B cell (primary cell): ENCODE results near the gene TMEM43. TPM values are rescaled to one million over a fixed set of nuclear protein-coding genes. Genes with fewer than 3 reads are reported as not detected.

Experiments used
- ATAC-seq: fragments of 200-7000 bp; cut with Tn5 transposase; one replicate; pipeline ENCODE4 v1.10.0; 2021; ENCODE audit warnings: low read depth, mild to moderate bottlenecking, moderate number of reproducible peaks, moderate library complexity
- CTCF ChIA-PET: fragments of 350-600 bp; sonication (Branson Sonifier 250); formaldehyde crosslinking; loops from one replicate; lab custom pipeline; 2021; ENCODE audit warnings: antibody characterized with exemption, inconsistent platforms; lab: Charles Lee
- POLR2A ChIA-PET: fragments of 350-600 bp; sonication (Branson Sonifier 250); formaldehyde crosslinking; loops from one replicate; lab custom pipeline; 2021; ENCODE audit warnings: antibody characterized with exemption; lab: Charles Lee
- DNase-seq: peaks from one replicate; pipeline ENCODE4 v3.0.0; 2013
- H2AFZ ChIP-seq: 2 replicates; pipeline ENCODE4 v1.6.1; 2012; ENCODE audit warnings: mild to moderate bottlenecking, low read depth, low read length; ENCODE audit not compliant: insufficient read depth, poor library complexity, severe bottlenecking
- H3K27ac ChIP-seq, 2 donors: 1 replicate in 1 of 2; 2 replicates in 1 of 2; pipeline ENCODE4 v1.5.1; 2012 to 2013; ENCODE audit warnings: low read length in 2 of 2, mild to moderate bottlenecking in 2 of 2, moderate library complexity in 1 of 2
- H3K27me3 ChIP-seq, 4 experiments: fragments of 200-600 bp in 1 of 4; sonication (generic) in 1 of 4; replicated peaks in 1 of 4; 1 replicate in 2 of 4; 2 replicates in 2 of 4; pipeline versions ENCODE4 v1.6.1 to v1.7.0; 2013 to 2016; ENCODE audit warnings: low read length in 3 of 4, mild to moderate bottlenecking in 2 of 4, mixed read lengths in 1 of 4, moderate library complexity in 1 of 4; ENCODE audit not compliant: insufficient read depth in 4 of 4, control insufficient read depth in 3 of 4; ENCODE audit errors: control extremely low read depth in 1 of 4
- H3K36me3 ChIP-seq, 2 experiments: replicated peaks in 1 of 2; 1 replicate in 1 of 2; 2 replicates in 1 of 2; pipeline versions ENCODE4 v1.6.1 to v1.7.1; 2013; ENCODE audit warnings: low read length in 1 of 2; ENCODE audit not compliant: insufficient read depth in 2 of 2, control insufficient read depth in 1 of 2; ENCODE audit errors: control extremely low read depth in 1 of 2, extremely low read depth in 1 of 2
- H3K4me1 ChIP-seq, 2 donors: fragments of 200-600 bp in 1 of 2; sonication (generic) in 1 of 2; 1 replicate in 1 of 2; 2 replicates in 1 of 2; pipeline versions ENCODE4 v1.5.1 to v1.6.1; 2013 to 2017; ENCODE audit warnings: low read length in 2 of 2; ENCODE audit not compliant: control insufficient read depth in 2 of 2, insufficient read depth in 2 of 2
- H3K4me2 ChIP-seq: replicated peaks from 2 replicates; pipeline ENCODE3; 2012; ENCODE audit warnings: mild to moderate bottlenecking, low read depth, low read length; ENCODE audit not compliant: poor library complexity, severe bottlenecking
- H3K4me3 ChIP-seq, 5 experiments: fragments of 200-600 bp in 1 of 5; sonication (generic) in 1 of 5; 1 replicate in 3 of 5; 2 replicates in 2 of 5; pipeline versions ENCODE4 v1.5.1 to v1.7.0; 2011 to 2016; ENCODE audit warnings: low read length in 4 of 5, mild to moderate bottlenecking in 4 of 5, low read depth in 2 of 5, control low read depth in 1 of 5, moderate library complexity in 1 of 5; ENCODE audit not compliant: insufficient read depth in 1 of 5; ENCODE audit errors: control extremely low read depth in 1 of 5, extremely low read depth in 1 of 5
- H3K79me2 ChIP-seq: fragments of 200-600 bp; sonication (generic); one replicate; pipeline ENCODE4 v1.6.0; 2016; ENCODE audit warnings: low read length; ENCODE audit not compliant: control insufficient read depth, insufficient read depth
- H3K9ac ChIP-seq: fragments of 200-600 bp; sonication (generic); 2 replicates; pipeline ENCODE4 v1.6.1; 2017; ENCODE audit warnings: mild to moderate bottlenecking, low read length, moderate library complexity
- H3K9me3 ChIP-seq, 3 donors: one replicate each; pipeline versions ENCODE4 v1.6.1 to v1.7.1; 2013; ENCODE audit warnings: low read length in 2 of 3; ENCODE audit not compliant: control insufficient read depth in 2 of 3, insufficient read depth in 1 of 3; ENCODE audit errors: control extremely low read depth in 1 of 3
- H4K20me1 ChIP-seq: 2 replicates; pipeline ENCODE4 v1.6.0; 2012; ENCODE audit warnings: mild to moderate bottlenecking, low read length; ENCODE audit not compliant: insufficient read depth, control insufficient read depth, poor library complexity, severe bottlenecking
- H3K27ac Mint-ChIP-seq: one replicate; pipeline ENCODE4 v1.8.0; 2021; ENCODE audit warnings: mixed read lengths
- H3K27me3 Mint-ChIP-seq: one replicate; pipeline ENCODE4 v1.8.0; 2021; ENCODE audit warnings: mixed read lengths
- H3K4me1 Mint-ChIP-seq: one replicate; pipeline ENCODE4 v1.8.0; 2021; ENCODE audit warnings: mixed read lengths
- H3K4me3 Mint-ChIP-seq: one replicate; pipeline ENCODE4 v1.8.0; 2021; ENCODE audit warnings: mixed read lengths
- H3K9me3 Mint-ChIP-seq: one replicate; pipeline ENCODE4 v1.8.0; 2022; ENCODE audit warnings: mixed read lengths; ENCODE audit not compliant: insufficient read depth
- CTCF ChIP-seq: fragments of 200-600 bp; IDR thresholded peaks from one replicate; pipeline ENCODE4 v1.8.0; 2022; ENCODE audit warnings: antibody characterized with exemption, mild to moderate bottlenecking
- EZH2 ChIP-seq: IDR thresholded peaks from 2 replicates; pipeline ENCODE4 v1.6.1; 2012; ENCODE audit warnings: borderline replicate concordance, low read depth, mild to moderate bottlenecking, moderate library complexity, low read length; ENCODE audit not compliant: insufficient read depth, poor library complexity, severe bottlenecking
- WGBS: methylation state at CpG from one replicate; pipeline ENCODE4 v1.1.5; 2013; ENCODE audit warnings: missing lambda C conversion rate; ENCODE audit not compliant: insufficient coverage; 5-methylcytosine and 5-hydroxymethylcytosine counted together
- intact Hi-C: fragments of 100-400 bp; cut with micrococcal nuclease; formaldehyde crosslinking; loops from one replicate; pipeline ENCODE4 v1.10.0; 2022
- polyA plus RNA-seq: library from polyadenylated mRNA; depleted of rRNA; stranded (reverse); fragments of >200 nt; gene quantifications from 2 replicates; pipeline ENCODE4 v1.2.3, GENCODE V29; 2012
- total RNA-seq, 2 donors: library from RNA; stranded (reverse); fragments of 120-200 nt in 1 of 2; gene quantifications; 1 replicate in 1 of 2; 2 replicates in 1 of 2; pipeline versions ENCODE4 v1.2.3 to v1.2.4, GENCODE V29; 2013 to 2022

Gene TMEM43
- total and polyA plus RNA-seq, 2 donors (not counting 1 experiment from before 2014, with no cell fraction given): 29.5 to 37.6 TPM

GRCh38 chr3:14174483-14174882, 49.6 kb downstream of the TMEM43 start:
- Histone ChIP-seq H3K9me3 (no peaks in the 10 kb centered on the region), H3K4me2 (no peak overlapping the region), H3K27me3 (no peaks in the 10 kb centered on the region), H3K9ac (no peak overlapping the region), H3K4me3 (no peak overlapping the region), H3K27ac (peak overlapping the region in 1 of 2 donors; percentile 72), H2AFZ (no peak overlapping the region), H3K79me2 (peaks cover 68% of the 10 kb centered on the region), H4K20me1 (no peaks in the 10 kb centered on the region), H3K36me3 (peaks cover 0 to 36% of the 10 kb centered on the region in 2 experiments), H3K4me1 (peaks cover 39 to 40% of the 10 kb centered on the region in 2 donors)
- Mint-ChIP-seq H3K4me3 (peak overlapping the region; percentile 83), H3K27me3 (no peaks in the 10 kb centered on the region), H3K27ac (peak overlapping the region; percentile 90), H3K9me3 (no peaks in the 10 kb centered on the region), H3K4me1 (peaks cover 58% of the 10 kb centered on the region)
- POLR2A ChIA-PET: no interaction called here
- intact Hi-C loops: no loop called here
- no CpG with 5 or more reads among the region's 2 CpGs for WGBS
- ATAC-seq (no peak), DNase-seq (no peak)
- TF ChIP-seq EZH2 (no peak), CTCF (no peak)
- CTCF ChIA-PET: interaction anchor here (1.1 kb wide), 1 partner anchor 502 kb away, joined by 3 read pairs; no protein-coding TSS in a partner anchor

GRCh38 chr3:14175383-14176037, 50.7 kb downstream of the TMEM43 start:
- Histone ChIP-seq H3K9ac (peak overlapping the region; percentile 38), H2AFZ (no peak overlapping the region), H3K9me3 (no peaks in the 10 kb centered on the region), H3K27ac (peak overlapping the region; percentile 33 to 72), H3K4me1 (peaks cover 39 to 42% of the 10 kb centered on the region in 2 donors), H3K4me3 (peak overlapping the region in 2 of 5 experiments; percentile 8 to 47), H3K79me2 (peaks cover 66% of the 10 kb centered on the region), H4K20me1 (no peaks in the 10 kb centered on the region), H3K36me3 (peaks cover 0 to 25% of the 10 kb centered on the region in 2 experiments), H3K27me3 (no peaks in the 10 kb centered on the region), H3K4me2 (peak overlapping the region; percentile 57)
- Mint-ChIP-seq H3K27ac (peak overlapping the region; percentile 90), H3K27me3 (no peaks in the 10 kb centered on the region), H3K9me3 (no peaks in the 10 kb centered on the region), H3K4me1 (peaks cover 60% of the 10 kb centered on the region), H3K4me3 (peak overlapping the region; percentile 83)
- 80% methylated on average over 1 of the region's 3 CpGs for WGBS
- POLR2A ChIA-PET: no interaction called here
- DNase-seq: peak; percentile 48
- ATAC-seq: no peak
- CTCF ChIA-PET: interaction anchor here (1.1 kb wide), 1 partner anchor 501 kb away, joined by 3 read pairs; no protein-coding TSS in a partner anchor
- TF ChIP-seq EZH2 (no peak), CTCF (no peak)
- intact Hi-C loops: loop anchor here (5.0 kb wide), 3 partner anchors 763 to 1513 kb away; partner anchors contain the start of gene RAF1
